IPS-NIHi7 (cell line): ENCODE results near the gene KYNU.
"Not testable (repeated sequence)": the region's sequence is repeated elsewhere in the genome, so short reads cannot be mapped to it uniquely, and the experiment has no call there.

Experiments
- DNase-seq: peaks from one replicate; pipeline ENCODE4 v3.0.0; 2012; ENCODE audit warnings: mixed read lengths; ENCODE audit errors: extremely low spot score

KYNU gene

GRCh38 chr2:142915502-142915901 is 38.0 kb downstream of the KYNU start:
- DNase-seq = no peak

GRCh38 chr2:142918624-142919023 is 41.2 kb downstream of the KYNU start:
- DNase-seq = no peak

- no peak for DNase-seq
Observed at GRCh38 chr2:142920571-142920970, 43.1 kb downstream of the KYNU start.

- no peak for DNase-seq
Observed at GRCh38 chr2:142926445-142926844, 49.0 kb downstream of the KYNU start.

- no peak for DNase-seq
Observed at GRCh38 chr2:142930835-142931398, 53.5 kb downstream of the KYNU start.

GRCh38 chr2:142933916-142934315 is 56.5 kb downstream of the KYNU start:
- no peak for DNase-seq

- no peak for DNase-seq
Observed at GRCh38 chr2:142935563-142936089, 58.2 kb downstream of the KYNU start.

GRCh38 chr2:142936629-142937028 is 59.2 kb downstream of the KYNU start:
- no peak for DNase-seq

GRCh38 chr2:142937347-142937746 is 59.9 kb downstream of the KYNU start:
- DNase-seq = no peak

- no peak for DNase-seq
Observed at GRCh38 chr2:142938240-142938639, 60.8 kb downstream of the KYNU start.

- no peak for DNase-seq
Observed at GRCh38 chr2:142940606-142941223, 63.3 kb downstream of the KYNU start.

GRCh38 chr2:142942690-142943089 is 65.2 kb downstream of the KYNU start:
- DNase-seq = no peak

GRCh38 chr2:142944264-142944663 is 66.8 kb downstream of the KYNU start:
- no peak for DNase-seq

- no peak for DNase-seq
Observed at GRCh38 chr2:142944721-142945120, 67.3 kb downstream of the KYNU start.

- DNase-seq = no peak
Observed at GRCh38 chr2:142946941-142947340, 69.5 kb downstream of the KYNU start.

GRCh38 chr2:142948723-142949122 is 71.3 kb downstream of the KYNU start:
- not testable (repeated sequence) for DNase-seq

- not testable (repeated sequence) for DNase-seq
Observed at GRCh38 chr2:142950323-142950722, 72.9 kb downstream of the KYNU start.

- DNase-seq = no peak
Observed at GRCh38 chr2:142951190-142952007, 73.9 kb downstream of the KYNU start.

- DNase-seq = no peak
Observed at GRCh38 chr2:142952018-142952417, 74.6 kb downstream of the KYNU start.

GRCh38 chr2:142952793-142953494 is 75.5 kb downstream of the KYNU start:
- no peak for DNase-seq

- no peak for DNase-seq
Observed at GRCh38 chr2:142954493-142954892, 77.0 kb downstream of the KYNU start.

GRCh38 chr2:142957144-142957543 is 79.7 kb downstream of the KYNU start:
- DNase-seq = no peak
